RWPE2 (cell line): ENCODE measurements around the gene ANKRD55.

Source experiments
- ATAC-seq: fragments of 200-7000 bp; cut with Tn5 transposase; 3 replicates; pipeline ENCODE4 v1.9.1; 2021; ENCODE audit warnings: low read depth
- DNase-seq: peaks from one replicate; pipeline ENCODE4 v3.0.0-alpha.2; 2020; ENCODE audit warnings: low spot score
- H3K27ac ChIP-seq: fragments of 450-650 bp; 2 replicates; pipeline ENCODE4 v1.5.1; 2017; ENCODE audit warnings: mild to moderate bottlenecking; ENCODE audit not compliant: poor library complexity, severe bottlenecking
- H3K27me3 ChIP-seq: fragments of 250-450 bp; sonication (Bioruptor Pico); 2 replicates; pipeline ENCODE4 v1.5.1; 2021; ENCODE audit warnings: mild to moderate bottlenecking, moderate library complexity; ENCODE audit not compliant: insufficient read depth, poor library complexity, severe bottlenecking
- H3K36me3 ChIP-seq: fragments of 250-450 bp; sonication (Bioruptor Pico); 2 replicates; pipeline ENCODE4 v1.5.1; 2020; ENCODE audit warnings: low read depth, mild to moderate bottlenecking, moderate library complexity
- H3K4me1 ChIP-seq: fragments of 250-450 bp; sonication (Bioruptor Pico); 2 replicates; pipeline ENCODE4 v1.5.1; 2021; ENCODE audit warnings: mild to moderate bottlenecking, moderate library complexity; ENCODE audit not compliant: insufficient read depth, poor library complexity, severe bottlenecking
- H3K4me3 ChIP-seq: fragments of 250-450 bp; sonication (Bioruptor Pico); 2 replicates; pipeline ENCODE4 v1.5.1; 2021; ENCODE audit warnings: mild to moderate bottlenecking, moderate library complexity; ENCODE audit not compliant: severe bottlenecking
- H3K9me3 ChIP-seq: fragments of 250-450 bp; sonication (Bioruptor Pico); 2 replicates; pipeline ENCODE4 v1.5.1; 2021; ENCODE audit warnings: mild to moderate bottlenecking, moderate library complexity; ENCODE audit not compliant: severe bottlenecking
- CTCF ChIP-seq: fragments of 450-650 bp; IDR thresholded peaks from one replicate; pipeline ENCODE4 v1.5.1; 2017; ENCODE audit warnings: mild to moderate bottlenecking, moderate library complexity; ENCODE audit not compliant: poor library complexity, severe bottlenecking

Gene ANKRD55

GRCh38 chr5:56050551-56051255, 182.4 kb downstream of the ANKRD55 start:
- Histone ChIP-seq H3K27me3 (no peaks in the 10 kb centered on the region), H3K36me3 (no peaks in the 10 kb centered on the region), H3K4me1 (no peaks in the 10 kb centered on the region), H3K4me3 (no peak overlapping the region), H3K27ac (no peak overlapping the region), H3K9me3 (no peaks in the 10 kb centered on the region)
- no peak for DNase-seq
- TF ChIP-seq CTCF, result no peak
- ATAC-seq, result no peak
